Measurements from ENCODE around the gene PTPRC.

- no peak for TF ChIP-seq CTCF (IDR thresholded peaks at IDR 0.05)
- TF ChIP-seq SIN3A (IDR thresholded peaks at IDR 0.05; ENCODE audit: borderline replicate concordance, insufficient read depth, low read depth, low read length) = no peak
- no peak for TF ChIP-seq TCF7L2 (IDR thresholded peaks at IDR 0.05; ENCODE audit: low read depth, low read length)
Observed at GRCh38 chr1:198641966-198642668, 3.3 kb downstream of the PTPRC start.
